ENCODE measurements around the gene GPHN.

GRCh38 chr14:67188326-67188725, 680.4 kb downstream of the GPHN start:
- no peak for TF ChIP-seq CTCF (IDR thresholded peaks at IDR 0.05)
- no peak for TF ChIP-seq POLR2A (IDR thresholded peaks at IDR 0.05)

Measured in right lobe of liver (tissue), 4 donors.